Endothelial cell (in vitro differentiated cells): Measurements from ENCODE around the gene RHBDF2. TPM values are rescaled to one million over a fixed set of nuclear protein-coding genes. Genes with fewer than 3 reads are reported as not detected.

Experiments
- DNase-seq: peaks from one replicate; pipeline ENCODE4 v3.0.0; 2021; ENCODE audit warnings: low spot score
- H3K27ac Mint-ChIP-seq: one replicate; pipeline ENCODE4 v1.8.0; 2021; ENCODE audit warnings: mixed read lengths, inconsistent platforms; ENCODE audit not compliant: unreplicated experiment
- H3K27me3 Mint-ChIP-seq: one replicate; pipeline ENCODE4 v1.8.0; 2021; ENCODE audit warnings: mild to moderate bottlenecking, moderate library complexity, mixed read lengths, inconsistent platforms; ENCODE audit not compliant: unreplicated experiment
- H3K36me3 Mint-ChIP-seq: one replicate; pipeline ENCODE4 v1.8.0; 2021; ENCODE audit warnings: mild to moderate bottlenecking, low read depth, mixed read lengths, inconsistent platforms; ENCODE audit not compliant: unreplicated experiment
- H3K4me1 Mint-ChIP-seq: one replicate; pipeline ENCODE4 v1.8.0; 2021; ENCODE audit warnings: mild to moderate bottlenecking, mixed read lengths, inconsistent platforms; ENCODE audit not compliant: unreplicated experiment
- H3K4me3 Mint-ChIP-seq: one replicate; pipeline ENCODE4 v1.8.0; 2021; ENCODE audit warnings: mild to moderate bottlenecking, mixed read lengths, inconsistent platforms; ENCODE audit not compliant: unreplicated experiment
- H3K9me3 Mint-ChIP-seq: one replicate; pipeline ENCODE4 v1.8.0; 2021; ENCODE audit warnings: mixed read lengths, inconsistent platforms; ENCODE audit not compliant: unreplicated experiment
- total RNA-seq: library from RNA; stranded (reverse); fragmentation: NEBNext Ultra II Directional; extraction: Animal tissue kit (Norgen Biotek cat#: 25700); gene quantifications from one replicate; pipeline ENCODE4 v1.2.1, GENCODE V29; 2021; ENCODE audit not compliant: unreplicated experiment
- TF ChIP-seq, protein P1 (sequence below): fragments of 200-600 bp; sonication (generic); IDR thresholded peaks from one replicate; pipeline ENCODE4 v1.5.0; 2021; ENCODE audit warnings: antibody characterized with exemption; ENCODE audit not compliant: unreplicated experiment

RHBDF2 gene
- total RNA-seq, 1 donor from 2014 or later: 39.3 TPM

DNA sequence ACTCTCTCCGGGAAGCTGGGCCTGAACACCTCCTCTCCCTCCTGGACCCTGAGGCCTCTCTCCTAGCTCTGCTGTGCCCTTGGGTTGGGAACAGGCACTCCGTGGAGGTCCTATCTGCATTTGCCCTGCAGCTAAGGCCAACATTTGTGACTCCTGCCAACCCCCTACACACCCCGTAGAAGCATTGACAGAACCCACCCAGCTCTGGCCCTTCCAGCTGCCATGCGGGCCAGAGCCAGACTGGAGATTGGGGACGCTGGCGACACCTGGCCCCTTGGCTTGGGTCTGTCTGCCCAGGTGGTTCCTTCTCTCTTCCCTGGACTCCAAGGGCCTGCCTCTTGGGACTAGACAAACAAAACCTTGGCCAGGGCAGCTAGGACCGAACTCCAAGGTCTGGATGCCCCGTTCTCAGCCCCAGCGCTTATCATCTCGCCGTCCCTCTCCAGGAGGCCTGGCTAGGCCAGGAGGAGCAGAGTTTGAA lies 644 bp upstream of the RHBDF2 start:
- Mint-ChIP-seq H3K27ac (no peak overlapping the region), H3K9me3 (no peaks in the 10 kb centered on the region), H3K4me3 (peak overlapping the region; percentile 93), H3K36me3 (no peaks in the 10 kb centered on the region), H3K4me1 (peaks cover 38% of the 10 kb centered on the region), H3K27me3 (peaks cover 11% of the 10 kb centered on the region)
- TF ChIP-seq, protein P1, sequence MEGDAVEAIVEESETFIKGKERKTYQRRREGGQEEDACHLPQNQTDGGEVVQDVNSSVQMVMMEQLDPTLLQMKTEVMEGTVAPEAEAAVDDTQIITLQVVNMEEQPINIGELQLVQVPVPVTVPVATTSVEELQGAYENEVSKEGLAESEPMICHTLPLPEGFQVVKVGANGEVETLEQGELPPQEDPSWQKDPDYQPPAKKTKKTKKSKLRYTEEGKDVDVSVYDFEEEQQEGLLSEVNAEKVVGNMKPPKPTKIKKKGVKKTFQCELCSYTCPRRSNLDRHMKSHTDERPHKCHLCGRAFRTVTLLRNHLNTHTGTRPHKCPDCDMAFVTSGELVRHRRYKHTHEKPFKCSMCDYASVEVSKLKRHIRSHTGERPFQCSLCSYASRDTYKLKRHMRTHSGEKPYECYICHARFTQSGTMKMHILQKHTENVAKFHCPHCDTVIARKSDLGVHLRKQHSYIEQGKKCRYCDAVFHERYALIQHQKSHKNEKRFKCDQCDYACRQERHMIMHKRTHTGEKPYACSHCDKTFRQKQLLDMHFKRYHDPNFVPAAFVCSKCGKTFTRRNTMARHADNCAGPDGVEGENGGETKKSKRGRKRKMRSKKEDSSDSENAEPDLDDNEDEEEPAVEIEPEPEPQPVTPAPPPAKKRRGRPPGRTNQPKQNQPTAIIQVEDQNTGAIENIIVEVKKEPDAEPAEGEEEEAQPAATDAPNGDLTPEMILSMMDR: no peak
- DNase-seq: no peak

GRCh38 chr17:76500747-76501017 lies 541 bp downstream of the RHBDF2 start:
- TF ChIP-seq, protein P1: no peak
- no peak for DNase-seq
- peaks cover 11% of the 10 kb centered on the region for H3K27me3 Mint-ChIP-seq
- H3K27ac Mint-ChIP-seq: no peak overlapping the region
- no peaks in the 10 kb centered on the region for H3K36me3 Mint-ChIP-seq
- no peaks in the 10 kb centered on the region for H3K9me3 Mint-ChIP-seq
- peaks cover 38% of the 10 kb centered on the region for H3K4me1 Mint-ChIP-seq
- peak overlapping the region; percentile 89 for H3K4me3 Mint-ChIP-seq

GRCh38 chr17:76500074-76500746 lies 1.0 kb downstream of the RHBDF2 start:
- TF ChIP-seq, protein P1: no peak
- Mint-ChIP-seq H3K27me3 (peaks cover 11% of the 10 kb centered on the region), H3K36me3 (no peaks in the 10 kb centered on the region), H3K4me3 (peak overlapping the region; percentile 89), H3K27ac (no peak overlapping the region), H3K9me3 (no peaks in the 10 kb centered on the region), H3K4me1 (peaks cover 38% of the 10 kb centered on the region)
- no peak for DNase-seq

GRCh38 chr17:76499267-76499667 lies 2.0 kb downstream of the RHBDF2 start:
- DNase-seq: no peak
- H3K4me3 Mint-ChIP-seq: peak overlapping the region; percentile 83
- H3K27me3 Mint-ChIP-seq: peaks cover 11% of the 10 kb centered on the region
- H3K27ac Mint-ChIP-seq: no peak overlapping the region
- peaks cover 38% of the 10 kb centered on the region for H3K4me1 Mint-ChIP-seq
- no peaks in the 10 kb centered on the region for H3K9me3 Mint-ChIP-seq
- H3K36me3 Mint-ChIP-seq: no peaks in the 10 kb centered on the region
- TF ChIP-seq, protein P1: no peak

- Mint-ChIP-seq H3K9me3 (no peaks in the 10 kb centered on the region), H3K4me1 (peaks cover 38% of the 10 kb centered on the region), H3K27me3 (peaks cover 11% of the 10 kb centered on the region), H3K36me3 (no peaks in the 10 kb centered on the region), H3K4me3 (peak overlapping the region; percentile 83), H3K27ac (peak overlapping the region; percentile 84)
- DNase-seq: no peak
- TF ChIP-seq, protein P1: no peak
Observed at GRCh38 chr17:76498876-76499251, 2.4 kb downstream of the RHBDF2 start.
